Loucy (cell line): ENCODE results near the gene RPS6KA3.

Source experiments
- EZH2phosphoT487 ChIP-seq: fragments of 200-600 bp; IDR thresholded peaks from 2 replicates; pipeline ENCODE4 v1.6.1; 2018; ENCODE audit warnings: antibody characterized with exemption, mild to moderate bottlenecking, moderate library complexity, borderline replicate concordance
- TF ChIP-seq, protein P1 (sequence below): fragments of 200-600 bp; sonication (generic); conservative IDR thresholded peaks from 2 replicates; pipeline ENCODE4 v1.5.1; 2014; ENCODE audit warnings: mild to moderate bottlenecking, antibody characterized with exemption, low read length

- TF ChIP-seq, protein P1, sequence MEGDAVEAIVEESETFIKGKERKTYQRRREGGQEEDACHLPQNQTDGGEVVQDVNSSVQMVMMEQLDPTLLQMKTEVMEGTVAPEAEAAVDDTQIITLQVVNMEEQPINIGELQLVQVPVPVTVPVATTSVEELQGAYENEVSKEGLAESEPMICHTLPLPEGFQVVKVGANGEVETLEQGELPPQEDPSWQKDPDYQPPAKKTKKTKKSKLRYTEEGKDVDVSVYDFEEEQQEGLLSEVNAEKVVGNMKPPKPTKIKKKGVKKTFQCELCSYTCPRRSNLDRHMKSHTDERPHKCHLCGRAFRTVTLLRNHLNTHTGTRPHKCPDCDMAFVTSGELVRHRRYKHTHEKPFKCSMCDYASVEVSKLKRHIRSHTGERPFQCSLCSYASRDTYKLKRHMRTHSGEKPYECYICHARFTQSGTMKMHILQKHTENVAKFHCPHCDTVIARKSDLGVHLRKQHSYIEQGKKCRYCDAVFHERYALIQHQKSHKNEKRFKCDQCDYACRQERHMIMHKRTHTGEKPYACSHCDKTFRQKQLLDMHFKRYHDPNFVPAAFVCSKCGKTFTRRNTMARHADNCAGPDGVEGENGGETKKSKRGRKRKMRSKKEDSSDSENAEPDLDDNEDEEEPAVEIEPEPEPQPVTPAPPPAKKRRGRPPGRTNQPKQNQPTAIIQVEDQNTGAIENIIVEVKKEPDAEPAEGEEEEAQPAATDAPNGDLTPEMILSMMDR = no peak
- no peak for TF ChIP-seq EZH2phosphoT487
Measured at GRCh38 chrX:20311505-20311904, 44.8 kb upstream of the RPS6KA3 start.
